Lower leg skin (tissue), 4 donors: ENCODE measurements around the gene CSMD2. TPM values are rescaled to one million over a fixed set of nuclear protein-coding genes. Genes with fewer than 3 reads are reported as not detected.

ENCODE experiments used
- DNase-seq, 2 donors: peaks; one replicate each; pipeline ENCODE4 v3.0.0-alpha.2; 2019; ENCODE audit warnings: low spot score in 2 of 2
- H3K4me3 ChIP-seq: fragments of 200-600 bp; sonication (generic); 2 replicates; pipeline ENCODE4 v1.5.1; 2017; ENCODE audit warnings: mild to moderate bottlenecking, low read depth; ENCODE audit not compliant: poor library complexity, severe bottlenecking
- CTCF ChIP-seq, 3 donors: fragments of 450-650 bp; IDR thresholded peaks; one replicate each; pipeline ENCODE4 v1.5.1; 2016; ENCODE audit warnings: antibody characterized with exemption in 3 of 3, mild to moderate bottlenecking in 3 of 3, moderate library complexity in 2 of 3
- POLR2A ChIP-seq, 2 donors: fragments of 450-650 bp; IDR thresholded peaks; one replicate each; pipeline ENCODE4 v1.6.1; 2016 to 2017; ENCODE audit warnings: antibody characterized with exemption in 2 of 2, mild to moderate bottlenecking in 1 of 2, moderate library complexity in 1 of 2
- WGBS, 2 donors: methylation state at CpG; one replicate each; pipeline ENCODE4 v1.1.5; 2018; 5-methylcytosine and 5-hydroxymethylcytosine counted together
- intact Hi-C: fragments of 100-400 bp; cut with DNase I; formaldehyde crosslinking; loops from one replicate; pipeline ENCODE4 v1.15.0; 2023; ENCODE audit warnings: low total_unique reads
- total RNA-seq, 4 donors: library from RNA; depleted of rRNA; stranded (reverse); fragments of >200 nt; gene quantifications; one replicate each; pipeline ENCODE4 v1.1.0, GENCODE V29; 2016

The CSMD2 gene
- total RNA-seq, 4 donors from 2014 or later: 0.11 to 1.0 TPM; not detected in 2

- H3K4me3 ChIP-seq: no peak overlapping the region
- intact Hi-C loops: no loop called here
- 62 to 76% methylated on average over 5 of the region's 5 CpGs for WGBS, 2 donors
- no peak for DNase-seq
- TF ChIP-seq CTCF (IDR thresholded peaks at IDR 0.05) (no peak), POLR2A (IDR thresholded peaks at IDR 0.05) (no peak)
Observed at GRCh38 chr1:33897092-33897725, 267.8 kb downstream of the CSMD2 start.

GRCh38 chr1:33895976-33896375 lies 269.1 kb downstream of the CSMD2 start:
- H3K4me3 ChIP-seq: no peak overlapping the region
- DNase-seq: no peak
- no peak for TF ChIP-seq CTCF (IDR thresholded peaks at IDR 0.05)
- TF ChIP-seq POLR2A (IDR thresholded peaks at IDR 0.05): no peak
- WGBS, 2 donors: 95 to 100% methylated on average over 2 of the region's 2 CpGs
- intact Hi-C loops: no loop called here

GRCh38 chr1:33895396-33895795 lies 269.6 kb downstream of the CSMD2 start:
- 86 to 89% methylated on average over 8 of the region's 8 CpGs for WGBS, 2 donors
- H3K4me3 ChIP-seq: no peak overlapping the region
- TF ChIP-seq POLR2A (IDR thresholded peaks at IDR 0.05): no peak
- TF ChIP-seq CTCF (IDR thresholded peaks at IDR 0.05): no peak
- intact Hi-C loops: no loop called here
- DNase-seq: no peak

- peak; percentile 18 to 37 for DNase-seq
- 40 to 45% methylated on average over 3 of the region's 3 CpGs for WGBS, 2 donors
- intact Hi-C loops: no loop called here
- no peak for TF ChIP-seq CTCF (IDR thresholded peaks at IDR 0.05)
- TF ChIP-seq POLR2A (IDR thresholded peaks at IDR 0.05): no peak
- no peak overlapping the region for H3K4me3 ChIP-seq
Observed at GRCh38 chr1:33893147-33893830, 271.7 kb downstream of the CSMD2 start.

GRCh38 chr1:33886496-33886895 lies 278.5 kb downstream of the CSMD2 start:
- no peak for TF ChIP-seq CTCF (IDR thresholded peaks at IDR 0.05)
- no peak for TF ChIP-seq POLR2A (IDR thresholded peaks at IDR 0.05)
- H3K4me3 ChIP-seq: no peak overlapping the region
- WGBS, 2 donors: 35 to 40% methylated on average over 5 of the region's 5 CpGs
- intact Hi-C loops: no loop called here
- no peak for DNase-seq
